Erythroblast (primary cell): ENCODE results near the gene AMHR2.

Source experiments
- GATA1 ChIP-seq: IDR thresholded peaks from 2 replicates; pipeline ENCODE4 v1.6.1; 2011; ENCODE audit warnings: low read depth, mild to moderate bottlenecking, control low read depth, low read length, moderate library complexity
- POLR2A ChIP-seq: IDR thresholded peaks from 2 replicates; pipeline ENCODE4 v1.6.1; 2011; ENCODE audit warnings: mild to moderate bottlenecking, low read length

DNA sequence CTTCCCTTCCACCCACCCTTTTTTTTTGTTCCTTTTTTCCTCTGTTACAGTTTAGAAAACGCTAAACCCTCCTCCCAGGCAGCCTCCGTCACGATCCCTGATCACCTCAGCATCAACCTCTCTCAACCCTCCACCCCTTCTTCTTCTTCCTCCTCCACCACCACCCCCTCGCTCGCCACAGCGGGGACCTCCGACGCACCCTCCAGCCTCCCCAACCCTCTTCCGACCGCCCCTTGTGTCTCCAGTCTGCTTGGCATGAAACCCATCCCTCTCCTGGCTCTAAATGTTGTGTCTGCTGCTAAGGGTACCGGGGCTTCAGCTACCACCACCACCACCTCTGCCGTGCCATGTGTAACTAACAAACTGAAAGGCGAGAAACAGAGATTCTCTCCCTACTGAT is 51.2 kb downstream of the AMHR2 start:
- no peak for TF ChIP-seq POLR2A
- TF ChIP-seq GATA1 = no peak
